ENCODE measurements around the gene PKIG. TPM values are rescaled to one million over a fixed set of nuclear protein-coding genes. Genes with fewer than 3 reads are reported as not detected.

The PKIG gene
- total RNA-seq, 1 donor from 2014 or later = 42.0 TPM

GRCh38 chr20:44589537-44589936 is 7.2 kb downstream of the PKIG start:
- Mint-ChIP-seq H3K9me3 (ENCODE audit: unreplicated experiment) (peaks cover 2% of the 10 kb centered on the region), H3K4me1 (ENCODE audit: low read depth, unreplicated experiment) (peaks cover 2% of the 10 kb centered on the region), H3K27me3 (ENCODE audit: unreplicated experiment) (no peaks in the 10 kb centered on the region), H3K4me3 (ENCODE audit: unreplicated experiment) (no peak overlapping the region), H3K36me3 (ENCODE audit: unreplicated experiment) (no peaks in the 10 kb centered on the region), H3K27ac (ENCODE audit: unreplicated experiment) (no peak overlapping the region)
- no peak for DNase-seq
- no peak for TF ChIP-seq CTCF (IDR thresholded peaks at IDR 0.05; ENCODE audit: partially characterized antibody, unreplicated experiment)

- no peaks in the 10 kb centered on the region for H3K4me1 Mint-ChIP-seq (ENCODE audit: low read depth, unreplicated experiment)
- peaks cover 2% of the 10 kb centered on the region for H3K9me3 Mint-ChIP-seq (ENCODE audit: unreplicated experiment)
- H3K27me3 Mint-ChIP-seq (ENCODE audit: unreplicated experiment) = no peaks in the 10 kb centered on the region
- H3K4me3 Mint-ChIP-seq (ENCODE audit: unreplicated experiment) = no peak overlapping the region
- H3K36me3 Mint-ChIP-seq (ENCODE audit: unreplicated experiment) = no peaks in the 10 kb centered on the region
- no peak for TF ChIP-seq CTCF (IDR thresholded peaks at IDR 0.05; ENCODE audit: partially characterized antibody, unreplicated experiment)
- DNase-seq = no peak
- no peak overlapping the region for H3K27ac Mint-ChIP-seq (ENCODE audit: unreplicated experiment)
These were observed 8.8 kb downstream of the PKIG start for GRCh38 chr20:44590980-44591778.

- no peaks in the 10 kb centered on the region for H3K36me3 Mint-ChIP-seq (ENCODE audit: unreplicated experiment)
- no peak overlapping the region for H3K27ac Mint-ChIP-seq (ENCODE audit: unreplicated experiment)
- H3K27me3 Mint-ChIP-seq (ENCODE audit: unreplicated experiment) = no peaks in the 10 kb centered on the region
- no peak for TF ChIP-seq CTCF (IDR thresholded peaks at IDR 0.05; ENCODE audit: partially characterized antibody, unreplicated experiment)
- no peaks in the 10 kb centered on the region for H3K4me1 Mint-ChIP-seq (ENCODE audit: low read depth, unreplicated experiment)
- DNase-seq = no peak
- H3K9me3 Mint-ChIP-seq (ENCODE audit: unreplicated experiment) = peaks cover 2% of the 10 kb centered on the region
- no peak overlapping the region for H3K4me3 Mint-ChIP-seq (ENCODE audit: unreplicated experiment)
These were observed 10.0 kb downstream of the PKIG start for GRCh38 chr20:44592366-44592765.

GRCh38 chr20:44593751-44594150 is 11.4 kb downstream of the PKIG start:
- TF ChIP-seq CTCF (IDR thresholded peaks at IDR 0.05; ENCODE audit: partially characterized antibody, unreplicated experiment) = no peak
- peaks cover 4% of the 10 kb centered on the region for H3K4me1 Mint-ChIP-seq (ENCODE audit: low read depth, unreplicated experiment)
- DNase-seq = no peak
- H3K36me3 Mint-ChIP-seq (ENCODE audit: unreplicated experiment) = no peaks in the 10 kb centered on the region
- H3K9me3 Mint-ChIP-seq (ENCODE audit: unreplicated experiment) = peaks cover 2% of the 10 kb centered on the region
- no peak overlapping the region for H3K4me3 Mint-ChIP-seq (ENCODE audit: unreplicated experiment)
- H3K27me3 Mint-ChIP-seq (ENCODE audit: unreplicated experiment) = no peaks in the 10 kb centered on the region
- no peak overlapping the region for H3K27ac Mint-ChIP-seq (ENCODE audit: unreplicated experiment)

GRCh38 chr20:44594730-44595129 is 12.4 kb downstream of the PKIG start:
- H3K27me3 Mint-ChIP-seq (ENCODE audit: unreplicated experiment) = no peaks in the 10 kb centered on the region
- H3K4me3 Mint-ChIP-seq (ENCODE audit: unreplicated experiment) = no peak overlapping the region
- H3K27ac Mint-ChIP-seq (ENCODE audit: unreplicated experiment) = no peak overlapping the region
- peaks cover 2% of the 10 kb centered on the region for H3K9me3 Mint-ChIP-seq (ENCODE audit: unreplicated experiment)
- H3K36me3 Mint-ChIP-seq (ENCODE audit: unreplicated experiment) = no peaks in the 10 kb centered on the region
- DNase-seq = no peak
- H3K4me1 Mint-ChIP-seq (ENCODE audit: low read depth, unreplicated experiment) = peaks cover 4% of the 10 kb centered on the region
- TF ChIP-seq CTCF (IDR thresholded peaks at IDR 0.05; ENCODE audit: partially characterized antibody, unreplicated experiment) = no peak

Data from glutamatergic neuron (in vitro differentiated cells).